Spleen (tissue), 11 donors: ENCODE data around the gene MYOD1. TPM values are rescaled to one million over a fixed set of nuclear protein-coding genes. Genes with fewer than 3 reads are reported as not detected.

Experiments used
- DNase-seq: peaks from one replicate; pipeline ENCODE4 v3.0.0-alpha.2; 2020
- H3K27ac ChIP-seq, 8 donors: fragments of 200-600 bp; sonication (generic) in 7 of 8; 1 replicate in 4 of 8; 2 replicates in 4 of 8; pipeline versions ENCODE4 v1.5.0 to v1.8.0; 2016 to 2021; ENCODE audit warnings: inconsistent platforms in 4 of 8, mild to moderate bottlenecking in 4 of 8, moderate library complexity in 1 of 8
- H3K27me3 ChIP-seq, 7 donors: fragments of 200-600 bp; sonication (generic) in 6 of 7; replicated peaks in 1 of 7; 1 replicate in 4 of 7; 2 replicates in 3 of 7; pipeline versions ENCODE4 v1.5.0 to v1.8.0; 2016 to 2021; ENCODE audit warnings: inconsistent platforms in 3 of 7, mild to moderate bottlenecking in 1 of 7
- H3K36me3 ChIP-seq, 6 donors: fragments of 200-600 bp; sonication (generic) in 5 of 6; 1 replicate in 4 of 6; 2 replicates in 2 of 6; pipeline versions ENCODE4 v1.5.0 to v1.8.0; 2016 to 2021; ENCODE audit warnings: inconsistent platforms in 2 of 6
- H3K4me1 ChIP-seq, 6 donors: fragments of 200-600 bp; sonication (generic) in 5 of 6; 1 replicate in 3 of 6; 2 replicates in 3 of 6; pipeline versions ENCODE4 v1.5.0 to v1.8.0; 2016 to 2021; ENCODE audit warnings: inconsistent platforms in 3 of 6
- H3K4me3 ChIP-seq, 8 donors: fragments of 200-600 bp; sonication (generic) in 7 of 8; 1 replicate in 4 of 8; 2 replicates in 4 of 8; pipeline versions ENCODE4 v1.5.0 to v1.8.0; 2016 to 2021; ENCODE audit warnings: inconsistent platforms in 4 of 8, mild to moderate bottlenecking in 4 of 8, moderate library complexity in 2 of 8
- H3K9me3 ChIP-seq, 8 donors: fragments of 200-600 bp; sonication (generic) in 7 of 8; 1 replicate in 4 of 8; 2 replicates in 4 of 8; pipeline versions ENCODE4 v1.5.0 to v1.8.0; 2016 to 2021; ENCODE audit warnings: inconsistent platforms in 4 of 8
- POLR2A ChIP-seq, 3 donors: fragments of 450-650 bp; IDR thresholded peaks; one replicate each; pipeline ENCODE4 v1.5.1; 2017; ENCODE audit warnings: antibody characterized with exemption in 3 of 3, mild to moderate bottlenecking in 1 of 3
- POLR2AphosphoS5 ChIP-seq, 3 donors: sonication (generic); formaldehyde crosslinking; IDR thresholded peaks; one replicate each; pipeline ENCODE4 v1.5.1; 2017; ENCODE audit warnings: antibody characterized with exemption in 3 of 3
- WGBS, 5 donors: extraction: QIAGEN DNeasy Blood & Tissue Kit in 3 of 5; methylation state at CpG; one replicate each; pipeline versions ENCODE4 v1.1.5 to v1.1.7; 2013 to 2018; 5-methylcytosine and 5-hydroxymethylcytosine counted together
- intact Hi-C: fragments of 100-400 bp; cut with DNase I; formaldehyde crosslinking; loops from one replicate; pipeline ENCODE4 v1.15.0; 2023; ENCODE audit warnings: low total_unique reads
- polyA plus RNA-seq, 3 donors: library from polyadenylated mRNA; stranded (reverse); fragments of 200-250 nt; gene quantifications; one replicate each; pipeline ENCODE4 v1.2.1, GENCODE V29; 2013
- total RNA-seq, 7 donors: library from RNA; depleted of rRNA in 3 of 7; stranded (reverse); fragments of >200 nt in 3 of 7; fragmentation: NEBNext Ultra II Directional in 4 of 7; extraction: Animal tissue kit (Norgen Biotek cat#: 25700) in 4 of 7; gene quantifications; one replicate each; pipeline versions ENCODE4 v1.1.0 to v1.2.1, GENCODE V29; 2016 to 2021
- TF ChIP-seq, protein P1 (sequence below), 11 experiments: fragments of 200-600 bp in 7 of 11; fragments of 450-650 bp in 4 of 11; sonication (generic) in 4 of 11; IDR thresholded peaks in 8 of 11; conservative IDR thresholded peaks in 3 of 11; 1 replicate in 7 of 11; 2 replicates in 4 of 11; pipeline versions ENCODE4 v1.4.0 to v1.8.0; 2016 to 2021; ENCODE audit warnings: antibody characterized with exemption in 11 of 11, inconsistent platforms in 4 of 11, mild to moderate bottlenecking in 1 of 11
- donor health status: healthy with polysubstance abuse.
- donor health status: DM: no; HTN: no; CAD: no; lungs with moderate emphysema.
- donor health status: DM: no; HTN: no; CAD: no.
- donor health status: Bipolar disorder and iron deficiency.
- donor health status: healthy.
- donor health status: DM: no; HTN: no; CAD: no.
- donor health status: DM: yes; HTN: yes; CAD: no.

The MYOD1 gene
- total and polyA plus RNA-seq, 10 donors, result 0.04 TPM; not detected in 9

DNA sequence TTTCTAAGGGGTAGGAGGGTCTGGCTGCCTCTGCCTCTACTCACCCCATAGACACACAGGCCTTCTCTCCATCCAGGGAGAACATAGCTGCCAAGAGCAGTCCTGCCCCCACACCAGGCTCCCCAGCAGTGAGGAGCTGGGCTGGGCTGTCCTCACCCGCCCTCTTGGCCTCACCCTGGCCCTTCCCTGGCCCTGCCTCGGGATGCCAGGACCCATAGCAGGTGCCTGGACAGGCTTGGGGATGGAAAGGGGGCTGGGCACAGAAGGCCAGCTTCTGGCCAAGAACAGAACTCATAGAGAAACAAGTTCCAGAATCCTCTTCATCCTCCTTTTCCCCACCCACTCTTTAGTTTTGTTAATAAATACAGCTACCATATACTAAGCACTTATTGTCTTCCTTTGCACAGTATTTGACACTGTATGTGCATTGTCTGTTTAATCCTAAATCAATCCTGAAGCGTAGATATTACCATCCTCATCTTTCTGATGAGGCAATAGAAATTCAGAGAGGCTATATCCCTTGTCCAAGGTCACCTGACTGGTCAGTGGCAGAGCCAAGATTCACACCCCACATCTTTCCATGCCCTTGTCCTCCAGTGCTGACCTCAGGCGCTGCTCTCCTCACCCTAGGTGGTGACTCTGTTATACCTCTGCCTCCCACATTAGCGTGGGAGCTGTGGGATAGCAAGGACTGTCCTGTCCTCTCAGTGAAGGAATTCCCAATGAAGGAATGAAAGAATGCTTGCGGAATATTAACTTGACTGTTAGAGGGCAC is 22.0 kb upstream of the MYOD1 start:
- Histone ChIP-seq H3K27ac (no peak overlapping the region), H3K9me3 (no peaks in the 10 kb centered on the region), H3K4me3 (no peak overlapping the region), H3K4me1 (no peaks in the 10 kb centered on the region), H3K27me3 (peaks cover 5 to 55% (median 27%) of the 10 kb centered on the region in 7 donors), H3K36me3 (no peaks in the 10 kb centered on the region)
- no peak for DNase-seq
- WGBS, 5 donors, result 46 to 60% (median 54%) methylated on average over 6 of the region's 6 CpGs
- no peak for TF ChIP-seq POLR2AphosphoS5 (IDR thresholded peaks at IDR 0.05)
- TF ChIP-seq, protein P1, sequence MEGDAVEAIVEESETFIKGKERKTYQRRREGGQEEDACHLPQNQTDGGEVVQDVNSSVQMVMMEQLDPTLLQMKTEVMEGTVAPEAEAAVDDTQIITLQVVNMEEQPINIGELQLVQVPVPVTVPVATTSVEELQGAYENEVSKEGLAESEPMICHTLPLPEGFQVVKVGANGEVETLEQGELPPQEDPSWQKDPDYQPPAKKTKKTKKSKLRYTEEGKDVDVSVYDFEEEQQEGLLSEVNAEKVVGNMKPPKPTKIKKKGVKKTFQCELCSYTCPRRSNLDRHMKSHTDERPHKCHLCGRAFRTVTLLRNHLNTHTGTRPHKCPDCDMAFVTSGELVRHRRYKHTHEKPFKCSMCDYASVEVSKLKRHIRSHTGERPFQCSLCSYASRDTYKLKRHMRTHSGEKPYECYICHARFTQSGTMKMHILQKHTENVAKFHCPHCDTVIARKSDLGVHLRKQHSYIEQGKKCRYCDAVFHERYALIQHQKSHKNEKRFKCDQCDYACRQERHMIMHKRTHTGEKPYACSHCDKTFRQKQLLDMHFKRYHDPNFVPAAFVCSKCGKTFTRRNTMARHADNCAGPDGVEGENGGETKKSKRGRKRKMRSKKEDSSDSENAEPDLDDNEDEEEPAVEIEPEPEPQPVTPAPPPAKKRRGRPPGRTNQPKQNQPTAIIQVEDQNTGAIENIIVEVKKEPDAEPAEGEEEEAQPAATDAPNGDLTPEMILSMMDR (IDR thresholded peaks at IDR 0.05 in 8 of 11, conservative IDR thresholded peaks at IDR 0.05 in 3 of 11), result no peak
- TF ChIP-seq POLR2A (IDR thresholded peaks at IDR 0.05), result no peak
- intact Hi-C loops, result no loop called here

DNA sequence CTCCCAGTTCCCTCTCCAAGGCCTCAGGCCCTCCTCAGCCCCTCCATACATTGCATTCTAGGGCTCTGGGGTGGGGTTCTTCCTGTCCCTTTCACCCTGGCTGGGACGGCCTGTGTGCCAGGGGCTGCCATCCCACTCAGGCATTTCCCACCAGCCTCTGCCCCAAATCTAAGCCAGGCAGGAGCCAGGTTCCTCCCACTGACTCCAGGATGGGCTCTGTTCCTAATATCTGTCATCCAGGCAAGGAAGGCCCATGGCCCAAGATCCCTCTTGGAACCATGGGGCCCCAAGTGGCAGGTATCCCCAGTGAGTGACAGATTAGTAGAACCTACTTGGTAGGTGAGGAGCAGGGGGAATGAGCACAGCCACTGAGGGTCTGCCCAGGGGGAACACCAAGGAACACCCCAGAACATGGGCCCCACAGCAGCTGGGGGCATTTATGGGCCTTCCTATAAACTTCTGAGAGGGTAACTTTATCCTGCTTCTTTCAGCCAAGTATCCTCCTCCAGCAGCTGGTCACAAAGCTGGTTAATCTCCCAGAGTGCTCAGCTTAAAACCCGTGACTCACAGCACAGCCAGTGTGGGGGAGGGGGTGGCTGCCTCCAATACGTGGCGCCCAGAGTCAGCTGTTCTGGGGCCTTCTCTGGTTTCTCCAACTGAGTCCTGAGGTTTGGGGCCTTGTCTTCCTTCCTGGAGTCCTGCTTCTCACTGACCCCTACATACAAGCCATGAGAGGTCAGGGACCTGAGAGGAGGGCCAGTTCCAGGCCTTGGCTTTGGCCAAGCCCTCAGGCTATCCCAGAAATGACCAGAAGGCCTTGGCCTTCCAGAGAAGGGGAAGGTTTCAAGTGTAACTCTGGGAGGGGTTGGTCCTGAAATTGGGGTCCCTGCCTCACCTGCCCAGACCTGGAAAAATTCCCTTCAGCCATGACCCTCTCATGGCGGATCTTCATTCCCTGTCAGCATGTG is 19.9 kb upstream of the MYOD1 start:
- peaks cover 5 to 34% (median 24%) of the 10 kb centered on the region in 7 donors for H3K27me3 ChIP-seq
- no peak for DNase-seq
- H3K4me3 ChIP-seq, result no peak overlapping the region
- H3K9me3 ChIP-seq, result peaks cover 0 to 11% (median 5%) of the 10 kb centered on the region in 8 donors
- 68 to 97% (median 81%) methylated on average over 5 of the region's 5 CpGs for WGBS, 5 donors
- TF ChIP-seq, protein P1 (IDR thresholded peaks at IDR 0.05 in 8 of 11, conservative IDR thresholded peaks at IDR 0.05 in 3 of 11), result no peak
- TF ChIP-seq POLR2A (IDR thresholded peaks at IDR 0.05) (no peak), POLR2AphosphoS5 (IDR thresholded peaks at IDR 0.05) (no peak)
- no peaks in the 10 kb centered on the region for H3K36me3 ChIP-seq
- intact Hi-C loops, result no loop called here
- no peak overlapping the region for H3K27ac ChIP-seq
- no peaks in the 10 kb centered on the region for H3K4me1 ChIP-seq

DNA sequence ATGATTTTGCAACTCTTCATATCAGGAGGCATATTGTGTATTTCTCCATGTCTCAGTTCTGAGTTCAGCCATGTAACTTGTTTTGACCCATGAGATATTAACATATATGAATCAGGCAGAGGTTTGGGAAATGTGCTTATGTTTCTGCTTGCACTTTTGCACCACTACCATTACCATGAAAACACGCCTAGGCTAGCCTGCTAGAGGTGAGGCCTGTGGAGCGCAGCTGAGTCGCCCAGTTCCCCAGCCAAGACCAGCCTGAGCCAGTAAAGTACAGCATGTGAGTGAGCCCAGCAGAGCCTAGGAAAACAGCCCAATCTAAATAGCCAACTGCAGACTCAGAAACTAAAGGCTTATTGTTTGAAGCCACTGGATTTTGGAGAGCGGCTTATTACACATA is 18.4 kb upstream of the MYOD1 start:
- H3K4me3 ChIP-seq, result no peak overlapping the region
- no peaks in the 10 kb centered on the region for H3K36me3 ChIP-seq
- intact Hi-C loops, result no loop called here
- no peak for DNase-seq
- TF ChIP-seq POLR2A (IDR thresholded peaks at IDR 0.05) (no peak), POLR2AphosphoS5 (IDR thresholded peaks at IDR 0.05) (no peak)
- TF ChIP-seq, protein P1 (IDR thresholded peaks at IDR 0.05 in 8 of 11, conservative IDR thresholded peaks at IDR 0.05 in 3 of 11), result no peak
- no peak overlapping the region for H3K27ac ChIP-seq
- no peaks in the 10 kb centered on the region for H3K4me1 ChIP-seq
- peaks cover 1 to 19% (median 10%) of the 10 kb centered on the region in 7 donors for H3K27me3 ChIP-seq
- 90 to 94% (median 92%) methylated on average over 4 of the region's 4 CpGs for WGBS, 5 donors
- H3K9me3 ChIP-seq, result peaks cover 0 to 11% (median 5%) of the 10 kb centered on the region in 8 donors
